ENCODE results near the gene TNK1.

The TNK1 gene

DNA sequence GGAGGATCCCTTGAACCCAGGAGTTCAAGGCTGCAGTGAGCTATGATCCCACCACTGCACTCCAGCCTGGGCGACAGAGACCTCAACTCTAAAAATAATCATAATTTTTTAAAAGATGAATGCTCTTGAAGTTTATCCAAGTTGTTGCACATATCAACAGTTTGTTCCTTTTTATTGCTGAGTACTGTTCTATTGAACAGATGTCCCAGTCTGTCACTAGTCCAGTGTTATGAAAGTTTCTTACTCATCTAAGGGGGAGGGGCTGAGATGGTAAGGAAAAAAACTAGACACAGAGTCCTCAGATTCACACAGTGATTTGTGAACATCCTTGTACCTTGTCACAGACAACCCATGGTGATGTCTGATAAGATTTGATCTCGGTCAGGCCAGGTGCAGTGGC, 40.7 kb upstream of the TNK1 start:
- no peak overlapping the region for H3K27ac ChIP-seq
- no peak overlapping the region for H3K4me3 ChIP-seq
- intact Hi-C loops (cut with DNase I; ENCODE audit: low total_unique reads) = loop anchor here (10.0 kb wide), 1 partner anchor 85 kb away; the partner anchor contains the start of genes CTDNEP1 and ELP5
- TF ChIP-seq, protein P1, sequence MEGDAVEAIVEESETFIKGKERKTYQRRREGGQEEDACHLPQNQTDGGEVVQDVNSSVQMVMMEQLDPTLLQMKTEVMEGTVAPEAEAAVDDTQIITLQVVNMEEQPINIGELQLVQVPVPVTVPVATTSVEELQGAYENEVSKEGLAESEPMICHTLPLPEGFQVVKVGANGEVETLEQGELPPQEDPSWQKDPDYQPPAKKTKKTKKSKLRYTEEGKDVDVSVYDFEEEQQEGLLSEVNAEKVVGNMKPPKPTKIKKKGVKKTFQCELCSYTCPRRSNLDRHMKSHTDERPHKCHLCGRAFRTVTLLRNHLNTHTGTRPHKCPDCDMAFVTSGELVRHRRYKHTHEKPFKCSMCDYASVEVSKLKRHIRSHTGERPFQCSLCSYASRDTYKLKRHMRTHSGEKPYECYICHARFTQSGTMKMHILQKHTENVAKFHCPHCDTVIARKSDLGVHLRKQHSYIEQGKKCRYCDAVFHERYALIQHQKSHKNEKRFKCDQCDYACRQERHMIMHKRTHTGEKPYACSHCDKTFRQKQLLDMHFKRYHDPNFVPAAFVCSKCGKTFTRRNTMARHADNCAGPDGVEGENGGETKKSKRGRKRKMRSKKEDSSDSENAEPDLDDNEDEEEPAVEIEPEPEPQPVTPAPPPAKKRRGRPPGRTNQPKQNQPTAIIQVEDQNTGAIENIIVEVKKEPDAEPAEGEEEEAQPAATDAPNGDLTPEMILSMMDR (IDR thresholded peaks at IDR 0.05) = no peak
- H3K9me3 ChIP-seq = no peaks in the 10 kb centered on the region
- no peaks in the 10 kb centered on the region for H3K4me1 ChIP-seq
- H3K36me3 ChIP-seq = no peaks in the 10 kb centered on the region
- no peak for DNase-seq
- peaks cover 0 to 61% of the 10 kb centered on the region in 2 donors for H3K27me3 ChIP-seq

DNA sequence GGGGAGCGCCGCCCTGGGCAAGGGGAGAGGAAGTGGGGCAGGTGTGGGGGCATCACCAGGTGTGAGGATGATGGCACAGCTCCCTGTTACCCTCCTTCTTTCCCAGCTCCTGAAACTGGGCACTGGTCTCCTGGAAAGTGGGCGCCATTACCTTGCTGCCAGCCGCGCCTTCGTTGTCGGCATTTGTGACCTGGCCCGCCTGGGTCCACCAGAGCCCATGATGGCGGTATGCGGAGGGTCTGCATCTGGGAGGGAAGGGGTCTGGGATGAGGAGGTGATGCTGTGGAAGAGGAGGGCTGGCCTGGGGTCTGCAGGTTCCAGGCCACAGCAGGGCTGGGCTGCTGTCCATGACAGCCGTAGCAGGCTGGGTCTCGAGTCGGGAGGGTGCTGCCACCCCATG, 39.0 kb upstream of the TNK1 start:
- no peak for DNase-seq
- TF ChIP-seq, protein P1 (IDR thresholded peaks at IDR 0.05) = no peak
- peaks cover 0 to 44% of the 10 kb centered on the region in 2 donors for H3K27me3 ChIP-seq
- no peaks in the 10 kb centered on the region for H3K36me3 ChIP-seq
- H3K4me1 ChIP-seq = no peaks in the 10 kb centered on the region
- no peak overlapping the region for H3K4me3 ChIP-seq
- no peak overlapping the region for H3K27ac ChIP-seq
- intact Hi-C loops (cut with DNase I; ENCODE audit: low total_unique reads) = loop anchor here (10.0 kb wide), 1 partner anchor 87 kb away; the partner anchor contains the start of genes CTDNEP1 and ELP5
- H3K9me3 ChIP-seq = no peaks in the 10 kb centered on the region

DNA sequence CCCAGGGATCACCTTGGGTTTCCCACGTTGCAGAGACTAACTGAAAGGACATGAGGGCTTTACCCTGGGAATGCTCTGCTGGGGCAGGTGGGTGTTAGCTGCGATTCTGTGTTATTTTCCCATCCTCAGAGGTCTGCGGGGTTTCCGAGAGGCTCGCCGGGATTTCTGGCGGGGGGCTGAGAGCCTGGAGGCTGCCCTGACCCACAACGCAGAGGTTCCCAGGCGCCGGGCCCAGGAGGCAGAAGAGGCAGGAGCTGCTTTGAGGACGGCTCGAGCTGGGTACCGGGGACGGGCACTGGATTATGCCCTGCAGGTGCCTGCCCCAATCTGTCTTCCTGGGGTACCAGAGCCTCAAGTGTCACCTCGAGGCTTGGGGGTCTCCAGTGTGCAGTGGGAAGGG, 37.6 kb upstream of the TNK1 start:
- intact Hi-C loops (cut with DNase I; ENCODE audit: low total_unique reads) = loop anchor here (10.0 kb wide), 1 partner anchor 88 kb away; the partner anchor contains the start of genes CTDNEP1 and ELP5
- no peaks in the 10 kb centered on the region for H3K36me3 ChIP-seq
- DNase-seq = no peak
- no peak overlapping the region for H3K27ac ChIP-seq
- peaks cover 0 to 6% (median 0%) of the 10 kb centered on the region in 4 donors for H3K4me1 ChIP-seq
- peaks cover 0 to 37% of the 10 kb centered on the region in 2 donors for H3K27me3 ChIP-seq
- TF ChIP-seq, protein P1 (IDR thresholded peaks at IDR 0.05) = no peak
- no peaks in the 10 kb centered on the region for H3K9me3 ChIP-seq
- no peak overlapping the region for H3K4me3 ChIP-seq

DNA sequence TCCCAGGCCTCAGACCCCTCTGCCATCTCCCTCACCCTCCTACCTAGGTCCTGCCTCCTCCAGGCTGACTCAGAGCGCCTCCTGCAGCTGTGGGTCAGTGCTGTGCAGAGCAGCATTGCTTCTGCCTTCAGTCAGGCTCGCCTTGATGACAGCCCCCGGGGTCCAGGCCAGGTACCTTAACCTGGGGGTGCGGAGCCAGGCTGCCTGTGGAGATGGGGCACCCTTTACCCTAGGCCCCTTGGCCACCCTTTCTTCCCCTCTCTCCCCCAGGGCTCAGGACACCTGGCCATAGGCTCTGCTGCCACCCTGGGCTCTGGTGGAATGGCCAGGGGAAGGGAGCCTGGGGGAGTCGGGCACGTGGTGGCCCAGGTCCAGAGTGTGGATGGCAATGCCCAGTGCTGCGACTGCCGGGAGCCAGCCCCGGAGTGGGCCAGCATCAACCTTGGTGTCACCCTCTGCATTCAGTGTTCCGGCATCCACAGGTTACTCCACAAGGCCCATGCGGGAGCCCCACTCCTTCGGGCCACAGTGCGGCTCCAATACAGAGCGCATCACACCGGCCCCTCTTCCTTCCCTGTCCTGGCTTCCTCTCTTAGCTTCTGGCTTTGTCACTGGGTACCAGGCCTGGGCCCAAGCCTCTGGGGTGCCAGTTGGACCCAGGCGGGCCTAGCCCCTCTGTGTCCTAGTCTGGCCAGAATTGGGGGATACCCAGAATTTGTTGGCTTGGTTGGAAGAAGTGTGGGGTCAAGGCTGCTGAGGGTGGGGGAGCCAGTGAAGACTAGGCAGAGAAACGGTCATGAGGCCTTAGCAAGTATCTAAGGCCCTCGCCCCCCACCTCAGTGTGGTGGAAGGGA, 33.9 kb upstream of the TNK1 start:
- DNase-seq = no peak
- TF ChIP-seq, protein P1 (IDR thresholded peaks at IDR 0.05) = no peak
- H3K4me3 ChIP-seq = no peak overlapping the region
- H3K9me3 ChIP-seq = no peaks in the 10 kb centered on the region
- H3K27me3 ChIP-seq = peaks cover 0 to 11% of the 10 kb centered on the region in 2 donors
- H3K27ac ChIP-seq = no peak overlapping the region
- no peaks in the 10 kb centered on the region for H3K36me3 ChIP-seq
- intact Hi-C loops (cut with DNase I; ENCODE audit: low total_unique reads) = loop anchor here (10.0 kb wide), 1 partner anchor 92 kb away; the partner anchor contains the start of genes CTDNEP1 and ELP5
- H3K4me1 ChIP-seq = peaks cover 0 to 30% (median 10%) of the 10 kb centered on the region in 4 donors

DNA sequence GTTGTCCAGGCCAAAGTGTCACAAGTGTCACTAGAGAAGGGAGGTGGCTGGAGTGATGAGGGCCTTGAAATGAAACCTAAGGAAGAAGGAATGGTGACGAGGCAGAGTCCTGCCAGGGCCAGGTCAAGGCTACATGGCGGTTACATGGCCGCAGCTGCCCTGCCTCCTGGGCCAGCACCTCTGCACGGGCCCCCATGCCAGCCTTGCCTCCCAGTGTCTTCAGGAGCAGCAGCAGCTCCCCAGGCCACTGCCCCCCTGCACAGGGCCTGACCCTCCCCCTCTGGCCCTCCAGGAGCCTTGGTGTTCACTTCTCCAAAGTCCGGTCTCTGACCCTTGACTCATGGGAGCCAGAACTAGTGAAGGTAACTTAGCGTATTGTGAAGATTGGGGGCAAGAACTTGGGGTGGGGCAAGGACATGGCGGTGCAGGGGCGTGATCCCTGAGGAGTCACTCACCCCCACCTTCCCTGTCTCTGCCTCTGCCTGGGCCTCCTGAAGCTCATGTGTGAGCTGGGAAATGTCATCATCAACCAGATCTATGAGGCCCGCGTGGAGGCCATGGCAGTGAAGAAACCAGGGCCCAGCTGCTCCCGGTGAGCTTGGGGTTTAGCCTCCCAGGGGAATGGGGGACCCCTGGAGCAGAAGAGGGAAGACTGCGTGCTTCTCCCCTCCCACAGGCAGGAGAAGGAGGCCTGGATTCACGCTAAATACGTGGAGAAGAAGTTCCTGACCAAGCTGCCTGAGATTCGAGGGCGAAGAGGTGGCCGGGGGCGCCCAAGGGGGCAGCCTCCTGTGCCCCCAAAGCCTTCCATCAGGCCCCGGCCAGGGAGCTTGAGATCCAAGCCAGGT, 33.0 kb upstream of the TNK1 start:
- intact Hi-C loops (cut with DNase I; ENCODE audit: low total_unique reads) = loop anchor here (10.0 kb wide), 1 partner anchor 93 kb away; the partner anchor contains the start of genes CTDNEP1 and ELP5
- TF ChIP-seq, protein P1 (IDR thresholded peaks at IDR 0.05) = no peak
- H3K27ac ChIP-seq = no peak overlapping the region
- H3K36me3 ChIP-seq = no peaks in the 10 kb centered on the region
- no peak for DNase-seq
- H3K9me3 ChIP-seq = no peaks in the 10 kb centered on the region
- peaks cover 0 to 36% (median 16%) of the 10 kb centered on the region in 4 donors for H3K4me1 ChIP-seq
- H3K27me3 ChIP-seq = peaks cover 0 to 7% of the 10 kb centered on the region in 2 donors
- H3K4me3 ChIP-seq = no peak overlapping the region
